IPS-15b (cell line): ENCODE data around the gene A4GALT.

Experiments used
- H3K27me3 ChIP-seq: one replicate; pipeline ENCODE4 v1.6.1; 2013; ENCODE audit warnings: low read length; ENCODE audit not compliant: control insufficient read depth, insufficient read depth
- H3K36me3 ChIP-seq: one replicate; pipeline ENCODE4 v1.6.1; 2013; ENCODE audit warnings: low read length; ENCODE audit not compliant: control insufficient read depth, insufficient read depth
- H3K4me1 ChIP-seq: one replicate; pipeline ENCODE4 v1.6.1; 2013; ENCODE audit warnings: mild to moderate bottlenecking, low read length; ENCODE audit not compliant: control insufficient read depth, insufficient read depth
- H3K4me3 ChIP-seq: one replicate; pipeline ENCODE4 v1.5.1; 2013; ENCODE audit warnings: low read depth, low read length
- H3K9ac ChIP-seq: one replicate; pipeline ENCODE4 v1.6.1; 2013; ENCODE audit warnings: low read depth, mild to moderate bottlenecking, low read length
- H3K9me3 ChIP-seq: one replicate; pipeline ENCODE4 v1.6.1; 2013; ENCODE audit warnings: mild to moderate bottlenecking, low read length; ENCODE audit not compliant: control insufficient read depth, insufficient read depth

The A4GALT gene

GRCh38 chr22:42651134-42651533 is 69.5 kb downstream of the A4GALT start:
- H3K9ac ChIP-seq, result no peak overlapping the region
- H3K36me3 ChIP-seq, result no peaks in the 10 kb centered on the region
- no peak overlapping the region for H3K4me3 ChIP-seq
- H3K9me3 ChIP-seq, result no peaks in the 10 kb centered on the region
- H3K4me1 ChIP-seq, result no peaks in the 10 kb centered on the region
- H3K27me3 ChIP-seq, result no peaks in the 10 kb centered on the region

- Histone ChIP-seq H3K9ac (peak within 1 kb of the TSS; percentile 83), H3K9me3 (no peaks in the 10 kb centered on the region), H3K4me1 (no peaks in the 10 kb centered on the region), H3K36me3 (no peaks in the 10 kb centered on the region), H3K4me3 (peak within 1 kb of the TSS; percentile 69), H3K27me3 (no peaks in the 10 kb centered on the region)
These were observed 71.2 kb downstream of the A4GALT start, which contains the start of gene CYB5R3 for GRCh38 chr22:42649246-42650099. CYB5R3 (minus strand) TSS chr22:42649392; CDS start chr22:42649315, 77 bp downstream.

GRCh38 chr22:42648368-42649245 is 72.1 kb downstream of the A4GALT start:
- Histone ChIP-seq H3K9me3 (no peaks in the 10 kb centered on the region), H3K9ac (peak overlapping the region; percentile 9), H3K4me3 (peak overlapping the region; percentile 69), H3K4me1 (peaks cover 3% of the 10 kb centered on the region), H3K27me3 (no peaks in the 10 kb centered on the region), H3K36me3 (no peaks in the 10 kb centered on the region)

DNA sequence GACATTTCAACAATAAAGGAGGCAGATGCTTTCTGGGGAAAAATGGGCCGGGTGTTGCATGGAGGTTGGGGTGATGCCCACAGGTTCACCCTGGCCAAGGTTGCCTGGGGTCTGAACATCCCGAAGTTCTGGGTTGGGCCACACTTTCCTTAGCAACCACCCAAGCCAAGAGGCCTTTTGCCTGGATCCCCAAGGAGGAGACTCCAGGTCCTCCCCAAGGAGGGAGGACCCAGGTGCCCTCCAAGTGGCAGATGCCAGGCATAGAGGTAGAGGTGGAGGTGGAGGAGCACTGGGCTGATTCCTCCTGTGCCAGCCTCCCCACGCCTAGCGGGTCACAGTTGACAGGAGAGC is 72.7 kb downstream of the A4GALT start:
- no peaks in the 10 kb centered on the region for H3K36me3 ChIP-seq
- no peaks in the 10 kb centered on the region for H3K9me3 ChIP-seq
- no peak overlapping the region for H3K9ac ChIP-seq
- H3K4me1 ChIP-seq, result peaks cover 7% of the 10 kb centered on the region
- no peaks in the 10 kb centered on the region for H3K27me3 ChIP-seq
- peak overlapping the region; percentile 69 for H3K4me3 ChIP-seq

DNA sequence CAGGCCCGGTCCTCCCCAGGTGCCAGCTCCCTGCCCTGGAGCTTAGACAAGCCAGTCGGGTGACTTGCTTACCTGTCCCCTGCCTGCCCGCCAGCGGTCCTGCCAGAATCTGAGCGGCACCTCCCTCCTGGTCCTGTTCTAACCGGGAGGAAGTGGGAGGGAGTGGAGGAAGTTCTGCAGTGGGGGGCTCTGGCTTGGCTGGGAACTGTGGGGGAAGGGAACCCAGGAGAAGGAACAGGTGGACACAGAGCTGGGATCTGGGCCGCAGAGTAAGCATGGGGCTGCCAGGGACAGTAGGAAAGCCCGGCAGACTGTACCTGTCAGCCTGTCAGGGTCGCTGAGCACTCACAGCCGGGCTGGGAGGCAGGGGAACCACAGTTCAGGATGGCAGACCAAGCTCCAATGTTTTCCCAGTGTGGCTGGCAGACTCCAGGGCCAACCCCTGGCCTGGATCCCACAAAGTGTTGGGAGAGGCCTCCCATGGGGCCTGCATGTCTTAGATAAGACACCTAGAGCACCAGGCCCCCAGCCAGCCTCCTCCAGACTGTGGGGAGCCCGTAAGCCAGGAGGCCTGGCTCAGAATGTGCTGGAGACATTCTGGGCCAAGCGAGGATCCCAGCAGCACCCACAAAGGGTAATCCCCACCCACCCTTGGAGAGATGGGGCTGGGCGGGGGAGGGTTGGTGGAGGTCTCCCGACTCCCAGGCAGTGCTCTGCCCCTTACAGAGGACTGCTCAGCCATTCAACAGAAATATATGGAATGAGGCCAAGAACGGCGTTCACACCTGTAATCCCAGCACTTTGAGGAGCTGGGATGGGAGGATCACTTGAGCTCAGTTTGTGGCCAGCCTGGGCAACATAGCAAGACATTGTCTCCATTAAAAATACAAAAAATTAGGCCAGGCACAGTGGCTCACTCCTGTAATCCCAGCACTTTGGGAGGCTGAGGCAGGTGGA is 73.8 kb downstream of the A4GALT start:
- H3K4me1 ChIP-seq, result peaks cover 9% of the 10 kb centered on the region
- H3K36me3 ChIP-seq, result no peaks in the 10 kb centered on the region
- no peak overlapping the region for H3K4me3 ChIP-seq
- no peaks in the 10 kb centered on the region for H3K27me3 ChIP-seq
- H3K9me3 ChIP-seq, result no peaks in the 10 kb centered on the region
- no peak overlapping the region for H3K9ac ChIP-seq

GRCh38 chr22:42645938-42646568 is 74.6 kb downstream of the A4GALT start:
- Histone ChIP-seq H3K4me1 (peaks cover 9% of the 10 kb centered on the region), H3K9ac (no peak overlapping the region), H3K4me3 (no peak overlapping the region), H3K27me3 (no peaks in the 10 kb centered on the region), H3K9me3 (no peaks in the 10 kb centered on the region), H3K36me3 (no peaks in the 10 kb centered on the region)

- Histone ChIP-seq H3K27me3 (no peaks in the 10 kb centered on the region), H3K9ac (peak overlapping the region; percentile 54), H3K4me3 (no peak overlapping the region), H3K36me3 (no peaks in the 10 kb centered on the region), H3K9me3 (no peaks in the 10 kb centered on the region), H3K4me1 (peaks cover 9% of the 10 kb centered on the region)
These were observed 75.2 kb downstream of the A4GALT start for GRCh38 chr22:42645341-42645937.

GRCh38 chr22:42644422-42645340 is 76.0 kb downstream of the A4GALT start:
- Histone ChIP-seq H3K4me1 (peaks cover 9% of the 10 kb centered on the region), H3K9me3 (no peaks in the 10 kb centered on the region), H3K27me3 (no peaks in the 10 kb centered on the region), H3K9ac (no peak overlapping the region), H3K4me3 (no peak overlapping the region), H3K36me3 (no peaks in the 10 kb centered on the region)

DNA sequence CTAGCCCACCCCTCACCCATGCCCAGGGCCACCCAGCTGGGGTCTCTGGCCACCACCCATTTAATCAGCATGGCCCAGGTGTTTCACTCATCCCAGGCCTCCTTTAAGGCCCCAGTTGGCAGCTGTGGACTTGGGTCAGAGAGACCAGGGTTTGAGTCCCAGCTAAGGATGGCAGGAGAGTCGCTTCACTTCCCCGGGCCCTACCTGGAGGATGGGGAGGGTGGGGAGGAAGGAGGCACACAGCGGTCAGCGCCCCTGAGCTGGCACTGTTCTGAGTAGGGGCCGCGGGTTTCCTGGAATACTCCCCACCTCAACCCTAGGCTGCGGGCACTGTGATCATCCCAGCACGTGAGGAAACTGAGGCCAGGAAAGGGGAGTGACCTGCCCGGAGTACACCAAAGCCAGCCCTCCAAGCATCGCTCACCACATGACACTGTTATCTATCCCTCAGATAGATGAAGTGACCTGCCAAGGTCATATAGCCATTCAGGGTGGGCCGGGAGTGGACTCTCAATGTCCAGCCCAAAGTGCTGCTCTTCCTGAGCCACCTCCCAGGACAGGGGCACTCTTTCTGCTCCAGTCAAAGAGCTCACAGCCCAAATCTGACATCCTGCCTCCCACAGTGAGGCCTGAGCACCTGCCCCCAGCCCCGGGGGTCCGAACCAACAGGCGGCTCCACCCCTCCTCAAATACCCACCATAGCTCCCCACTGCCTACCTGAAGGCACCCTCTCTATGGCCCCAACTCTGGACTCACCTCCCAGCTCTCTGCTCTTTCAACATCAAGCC is 76.8 kb downstream of the A4GALT start:
- Histone ChIP-seq H3K4me1 (peaks cover 9% of the 10 kb centered on the region), H3K9ac (peak overlapping the region; percentile 65)

More for the DNA sequence above, 76.8 kb downstream of the A4GALT start:
- Histone ChIP-seq H3K36me3 (no peaks in the 10 kb centered on the region), H3K9me3 (no peaks in the 10 kb centered on the region), H3K4me3 (no peak overlapping the region), H3K27me3 (no peaks in the 10 kb centered on the region)
